Liver (tissue), 9 donors: ENCODE data around the gene TGFBR3. TPM values are rescaled to one million over a fixed set of nuclear protein-coding genes. Genes with fewer than 3 reads are reported as not detected.

Experiments
- DNase-seq: peaks from one replicate; pipeline ENCODE4 v3.0.0-alpha.2; 2017; ENCODE audit warnings: low spot score
- H3K27ac ChIP-seq, 2 donors: one replicate each; pipeline ENCODE4 v1.7.0; 2013; ENCODE audit warnings: inconsistent platforms in 2 of 2, low read length in 2 of 2, control low read depth in 1 of 2, low read depth in 1 of 2, mild to moderate bottlenecking in 1 of 2
- H3K27me3 ChIP-seq, 4 donors: one replicate each; pipeline versions ENCODE4 v1.6.1 to v1.7.0; 2013; ENCODE audit warnings: low read length in 3 of 4, inconsistent platforms in 1 of 4, mild to moderate bottlenecking in 1 of 4, moderate library complexity in 1 of 4; ENCODE audit not compliant: control insufficient read depth in 4 of 4, insufficient read depth in 4 of 4
- H3K36me3 ChIP-seq, 4 donors: one replicate each; pipeline versions ENCODE4 v1.6.1 to v1.7.0; 2013; ENCODE audit warnings: low read length in 3 of 4, mild to moderate bottlenecking in 3 of 4, low read depth in 1 of 4, moderate library complexity in 1 of 4; ENCODE audit not compliant: control insufficient read depth in 4 of 4, insufficient read depth in 3 of 4
- H3K4me1 ChIP-seq, 4 donors: one replicate each; pipeline versions ENCODE4 v1.6.1 to v1.7.0; 2013; ENCODE audit warnings: low read length in 3 of 4, mild to moderate bottlenecking in 3 of 4, moderate library complexity in 1 of 4; ENCODE audit not compliant: control insufficient read depth in 4 of 4, insufficient read depth in 4 of 4
- H3K4me3 ChIP-seq, 3 donors: one replicate each; pipeline versions ENCODE4 v1.6.1 to v1.7.0; 2013; ENCODE audit warnings: low read length in 3 of 3, control low read depth in 1 of 3, low read depth in 1 of 3, mild to moderate bottlenecking in 1 of 3
- H3K9ac ChIP-seq, 2 donors: one replicate each; pipeline ENCODE4 v1.7.0; 2013; ENCODE audit warnings: low read length in 2 of 2, mild to moderate bottlenecking in 2 of 2, moderate library complexity in 2 of 2, control low read depth in 1 of 2, low read depth in 1 of 2
- H3K9me3 ChIP-seq, 4 donors: one replicate each; pipeline versions ENCODE4 v1.6.1 to v1.7.0; 2013; ENCODE audit warnings: low read length in 3 of 4; ENCODE audit not compliant: control insufficient read depth in 4 of 4
- ATF3 ChIP-seq: IDR thresholded peaks from 2 replicates; pipeline ENCODE4 v1.6.1; 2016; ENCODE audit warnings: antibody characterized with exemption
- EGR1 ChIP-seq, 2 donors: IDR thresholded peaks; 2 replicates each; pipeline ENCODE4 v1.6.1; 2016 to 2018; ENCODE audit warnings: antibody characterized with exemption in 2 of 2, low read depth in 2 of 2
- FOXA1 ChIP-seq: IDR thresholded peaks from 2 replicates; pipeline ENCODE4 v1.6.1; 2016; ENCODE audit warnings: antibody characterized with exemption
- FOXA2 ChIP-seq: IDR thresholded peaks from 2 replicates; pipeline ENCODE4 v1.6.1; 2016; ENCODE audit warnings: antibody characterized with exemption
- GABPA ChIP-seq, 2 donors: IDR thresholded peaks in 1 of 2; conservative IDR thresholded peaks in 1 of 2; 2 replicates each; pipeline ENCODE4 v1.6.1; 2016; ENCODE audit warnings: antibody characterized with exemption in 2 of 2, mild to moderate bottlenecking in 1 of 2, moderate library complexity in 1 of 2
- HNF4A ChIP-seq, 2 donors: conservative IDR thresholded peaks; 2 replicates each; pipeline ENCODE4 v1.6.1; 2016; ENCODE audit warnings: antibody characterized with exemption in 2 of 2, mild to moderate bottlenecking in 2 of 2
- JUND ChIP-seq, 2 donors: IDR thresholded peaks; 2 replicates each; pipeline ENCODE4 v1.6.1; 2016; ENCODE audit warnings: antibody characterized with exemption in 2 of 2
- NR2F2 ChIP-seq: IDR thresholded peaks from 2 replicates; pipeline ENCODE4 v1.6.1; 2016; ENCODE audit warnings: antibody characterized with exemption
- RAD21 ChIP-seq, 2 donors: IDR thresholded peaks; 2 replicates each; pipeline ENCODE4 v1.6.1; 2016; ENCODE audit warnings: antibody characterized with exemption in 2 of 2, mild to moderate bottlenecking in 2 of 2
- REST ChIP-seq: IDR thresholded peaks from 2 replicates; pipeline ENCODE4 v1.6.1; 2016; ENCODE audit warnings: antibody characterized with exemption, mild to moderate bottlenecking
- RXRA ChIP-seq, 2 donors: IDR thresholded peaks; 2 replicates each; pipeline ENCODE4 v1.6.1; 2017 to 2018; ENCODE audit warnings: antibody characterized with exemption in 2 of 2, mild to moderate bottlenecking in 1 of 2
- SP1 ChIP-seq: IDR thresholded peaks from 2 replicates; pipeline ENCODE4 v1.6.1; 2018; ENCODE audit warnings: antibody characterized with exemption, mild to moderate bottlenecking
- TAF1 ChIP-seq: conservative IDR thresholded peaks from 2 replicates; pipeline ENCODE4 v1.6.1; 2016; ENCODE audit warnings: antibody characterized with exemption, mild to moderate bottlenecking
- YY1 ChIP-seq: IDR thresholded peaks from 2 replicates; pipeline ENCODE4 v1.6.1; 2016; ENCODE audit warnings: antibody characterized with exemption, mild to moderate bottlenecking
- ZBTB33 ChIP-seq: IDR thresholded peaks from 2 replicates; pipeline ENCODE4 v1.6.1; 2016; ENCODE audit warnings: antibody characterized with exemption
- WGBS: extraction: QIAGEN DNeasy Blood & Tissue Kit; methylation state at CpG from one replicate; pipeline ENCODE4 v1.1.7; 2013; 5-methylcytosine and 5-hydroxymethylcytosine counted together
- polyA plus RNA-seq, 2 donors: library from polyadenylated mRNA; stranded (reverse) in 1 of 2; unstranded in 1 of 2; fragments of 200-250 nt in 1 of 2; fragments of >200 nt in 1 of 2; fragmentation: Nextera tagmentation in 1 of 2; extraction: Ambion mirVana in 1 of 2; gene quantifications; one replicate each; pipeline versions ENCODE4 v1.2.1 to v1.2.3, GENCODE V29; 2013 to 2015
- total RNA-seq, 2 donors: library from RNA; depleted of rRNA; stranded (reverse); fragments of >200 nt; gene quantifications; one replicate each; pipeline ENCODE4 v1.2.3, GENCODE V29; 2014
- donor health status: healthy.
- donor health status: healthy.
- donor health status: healthy.
- donor health status: healthy.
- donor health status: healthy.

The TGFBR3 gene
- total and polyA plus RNA-seq, 4 donors, result 6.1 to 19.3 (median 9.9) TPM

- Histone ChIP-seq H3K4me1 (peaks cover 9 to 23% (median 15%) of the 10 kb centered on the region in 4 donors), H3K27me3 (no peaks in the 10 kb centered on the region), H3K4me3 (no peak overlapping the region), H3K9me3 (no peaks in the 10 kb centered on the region), H3K9ac (no peak overlapping the region), H3K27ac (no peak overlapping the region), H3K36me3 (no peaks in the 10 kb centered on the region)
- TF ChIP-seq SP1 (no peak), RAD21 (IDR thresholded peaks at IDR 0.05) (no peak), FOXA1 (no peak), FOXA2 (no peak), HNF4A (conservative IDR thresholded peaks at IDR 0.05) (no peak), ATF3 (no peak), YY1 (no peak)
- no peak for DNase-seq
- 85% methylated on average over 6 of the region's 6 CpGs for WGBS
These were observed 64.7 kb downstream of the TGFBR3 start for GRCh38 chr1:91821126-91821868.

DNA sequence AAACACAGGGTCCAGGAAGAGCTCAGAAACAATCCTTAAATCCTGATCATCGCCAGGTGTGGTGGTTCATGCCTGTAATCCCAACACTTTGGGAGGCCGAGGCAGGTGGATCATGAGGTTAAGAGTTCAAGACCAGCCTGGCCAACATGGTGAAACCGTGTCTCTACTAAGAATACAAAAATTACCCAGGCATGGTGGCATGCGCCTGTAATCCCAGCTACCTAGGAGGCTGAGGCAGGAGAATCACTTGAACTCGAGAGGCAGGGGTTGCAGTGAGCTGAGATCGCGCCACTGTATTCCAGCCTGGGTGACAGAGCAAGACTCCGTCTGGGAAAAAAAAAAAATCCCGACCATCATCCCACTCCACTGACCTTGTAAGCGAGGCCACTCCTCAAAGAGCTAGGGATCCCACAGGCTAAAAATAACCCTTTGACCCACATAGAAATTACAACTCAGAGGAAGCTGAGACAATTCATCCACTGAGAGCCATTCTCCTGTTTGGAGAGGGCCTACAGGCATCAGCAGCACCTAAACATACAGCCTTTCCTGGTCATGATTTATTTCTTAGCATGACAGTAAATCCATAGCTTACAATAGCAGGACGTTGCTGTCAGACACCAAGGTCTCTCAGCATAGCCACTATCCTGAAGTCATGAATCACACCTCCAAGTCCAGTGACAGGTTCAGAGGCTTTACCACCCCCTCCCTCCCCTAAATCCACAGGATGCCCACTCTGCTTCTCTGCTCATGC, 66.7 kb downstream of the TGFBR3 start:
- Histone ChIP-seq H3K4me3 (no peak overlapping the region), H3K27ac (peak overlapping the region; percentile 13 to 65), H3K4me1 (peaks cover 11 to 31% (median 23%) of the 10 kb centered on the region in 4 donors), H3K36me3 (no peaks in the 10 kb centered on the region), H3K9ac (no peak overlapping the region), H3K9me3 (no peaks in the 10 kb centered on the region), H3K27me3 (no peaks in the 10 kb centered on the region)
- TF ChIP-seq NR2F2 (peak; percentile 15), HNF4A (conservative IDR thresholded peaks at IDR 0.05) (no peak)
- DNase-seq, result no peak
- 82% methylated on average over 11 of the region's 11 CpGs for WGBS

- no peak for DNase-seq
These were observed 67.3 kb downstream of the TGFBR3 start for GRCh38 chr1:91818713-91818975.

More at GRCh38 chr1:91818713-91818975, 67.3 kb downstream of the TGFBR3 start:
- no peak overlapping the region for H3K4me3 ChIP-seq
- H3K9ac ChIP-seq, result no peak overlapping the region
- no peaks in the 10 kb centered on the region for H3K9me3 ChIP-seq
- no peaks in the 10 kb centered on the region for H3K27me3 ChIP-seq
- TF ChIP-seq GABPA (IDR thresholded peaks at IDR 0.05 in 1 of 2, conservative IDR thresholded peaks at IDR 0.05 in 1 of 2) (no peak), ZBTB33 (no peak), ATF3 (no peak), TAF1 (no peak), RXRA (IDR thresholded peaks at IDR 0.05) (no peak), REST (no peak), JUND (IDR thresholded peaks at IDR 0.05) (no peak), FOXA2 (no peak), HNF4A (conservative IDR thresholded peaks at IDR 0.05) (no peak), YY1 (no peak), FOXA1 (no peak), SP1 (no peak), RAD21 (IDR thresholded peaks at IDR 0.05) (no peak), EGR1 (IDR thresholded peaks at IDR 0.05; ENCODE audit: low read depth in 2 of 2) (no peak)
- no peaks in the 10 kb centered on the region for H3K36me3 ChIP-seq
- H3K4me1 ChIP-seq, result peaks cover 11 to 31% (median 23%) of the 10 kb centered on the region in 4 donors
- H3K27ac ChIP-seq, result peak overlapping the region; percentile 65 to 66
- 28% methylated on average over 1 of the region's 1 CpG for WGBS
